Measurements from ENCODE around the gene CCDC68.
A peak's percentile ranks its signal among the peaks of the same experiment; 100 is the strongest.

Gene CCDC68

DNA sequence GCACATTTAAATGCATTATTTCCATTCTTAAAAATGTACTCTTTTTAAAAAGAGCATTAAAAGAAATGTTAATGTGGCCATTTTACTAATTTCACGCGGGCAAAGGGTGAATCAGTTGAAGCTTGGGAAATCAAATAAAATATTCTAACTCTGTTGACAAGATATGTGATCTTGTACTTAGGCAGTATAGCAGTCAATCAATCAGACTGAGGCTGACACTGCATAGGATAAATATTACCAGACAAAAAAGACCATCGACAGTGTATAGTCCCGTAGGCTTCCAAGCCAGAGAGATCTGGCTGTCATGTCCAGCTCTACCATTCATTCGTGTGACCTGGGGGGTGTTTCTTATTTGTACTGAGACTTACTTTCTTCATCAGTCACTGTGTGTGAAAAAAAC is 39.8 kb upstream of the CCDC68 start:
- CTCF ChIA-PET: no interaction called here
- H3K27ac ChIP-seq: no peak overlapping the region
- TF ChIP-seq, protein P1, sequence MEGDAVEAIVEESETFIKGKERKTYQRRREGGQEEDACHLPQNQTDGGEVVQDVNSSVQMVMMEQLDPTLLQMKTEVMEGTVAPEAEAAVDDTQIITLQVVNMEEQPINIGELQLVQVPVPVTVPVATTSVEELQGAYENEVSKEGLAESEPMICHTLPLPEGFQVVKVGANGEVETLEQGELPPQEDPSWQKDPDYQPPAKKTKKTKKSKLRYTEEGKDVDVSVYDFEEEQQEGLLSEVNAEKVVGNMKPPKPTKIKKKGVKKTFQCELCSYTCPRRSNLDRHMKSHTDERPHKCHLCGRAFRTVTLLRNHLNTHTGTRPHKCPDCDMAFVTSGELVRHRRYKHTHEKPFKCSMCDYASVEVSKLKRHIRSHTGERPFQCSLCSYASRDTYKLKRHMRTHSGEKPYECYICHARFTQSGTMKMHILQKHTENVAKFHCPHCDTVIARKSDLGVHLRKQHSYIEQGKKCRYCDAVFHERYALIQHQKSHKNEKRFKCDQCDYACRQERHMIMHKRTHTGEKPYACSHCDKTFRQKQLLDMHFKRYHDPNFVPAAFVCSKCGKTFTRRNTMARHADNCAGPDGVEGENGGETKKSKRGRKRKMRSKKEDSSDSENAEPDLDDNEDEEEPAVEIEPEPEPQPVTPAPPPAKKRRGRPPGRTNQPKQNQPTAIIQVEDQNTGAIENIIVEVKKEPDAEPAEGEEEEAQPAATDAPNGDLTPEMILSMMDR (conservative IDR thresholded peaks at IDR 0.05; ENCODE audit: low read depth): no peak
- DNase-seq (ENCODE audit: low spot score): no peak
- POLR2A ChIA-PET (ENCODE audit: low non-redundant PET): no interaction called here

DNA sequence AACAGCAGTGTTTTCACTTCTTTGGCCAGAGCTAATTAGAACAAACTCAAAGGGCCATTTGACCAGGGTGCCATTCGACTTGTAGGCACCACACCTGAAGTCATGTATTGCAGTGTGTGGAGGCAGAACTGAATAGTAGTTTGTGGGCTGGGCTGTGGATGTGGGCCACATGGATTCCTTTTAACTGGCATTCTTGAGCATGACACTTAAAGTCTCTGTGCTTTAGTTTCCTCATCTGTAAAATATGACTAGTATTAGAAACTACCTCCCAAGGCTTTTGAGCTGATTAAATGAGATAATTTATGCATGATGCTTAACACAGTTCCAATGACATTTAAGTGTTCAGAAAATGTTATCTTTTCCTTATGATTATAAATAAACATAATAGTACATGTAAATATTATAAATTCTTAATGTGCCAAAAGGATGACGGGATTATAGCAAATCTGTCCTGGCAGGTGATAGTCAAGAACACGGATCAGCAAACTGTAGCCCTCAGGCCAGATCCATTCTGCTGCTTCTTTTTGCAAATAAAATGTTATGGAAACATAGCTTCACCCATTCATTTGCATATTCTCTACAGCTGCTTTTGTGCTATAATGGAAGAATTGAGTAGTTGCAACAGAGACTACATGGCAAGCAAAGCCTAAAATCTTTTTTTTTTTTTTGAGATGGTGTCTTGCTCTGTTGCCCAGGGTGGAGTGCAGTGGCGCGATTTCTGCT is 36.3 kb upstream of the CCDC68 start:
- POLR2A ChIA-PET (ENCODE audit: low non-redundant PET): no interaction called here
- H3K27ac ChIP-seq: no peak overlapping the region
- TF ChIP-seq, protein P1 (conservative IDR thresholded peaks at IDR 0.05; ENCODE audit: low read depth): no peak
- DNase-seq (ENCODE audit: low spot score): no peak
- CTCF ChIA-PET: interaction anchor here (0.6 kb wide), 1 partner anchor 47 kb away, joined by 8 read pairs; no protein-coding TSS in a partner anchor

DNA sequence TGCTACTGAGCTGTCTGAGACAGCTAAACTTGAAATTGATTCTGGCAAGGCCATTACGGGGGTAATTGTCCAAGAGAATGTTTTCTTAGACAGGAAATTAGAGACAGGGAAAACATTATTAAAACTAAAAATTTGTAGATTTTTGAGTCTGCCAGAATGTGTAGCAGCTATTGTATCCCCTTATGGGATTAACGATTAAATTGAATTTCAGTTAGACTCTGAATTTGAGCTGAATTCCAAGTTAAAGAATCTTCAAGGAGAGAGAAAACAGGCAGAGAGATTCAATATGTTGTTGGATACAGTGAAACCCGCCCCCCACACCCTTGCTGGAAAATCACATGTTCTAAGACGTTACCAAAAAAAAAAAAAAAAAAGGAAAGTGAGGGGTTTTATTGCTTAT is 32.7 kb upstream of the CCDC68 start:
- no peak overlapping the region for H3K27ac ChIP-seq
- TF ChIP-seq, protein P1 (conservative IDR thresholded peaks at IDR 0.05; ENCODE audit: low read depth): no peak
- DNase-seq (ENCODE audit: low spot score): no peak
- CTCF ChIA-PET: no interaction called here
- POLR2A ChIA-PET (ENCODE audit: low non-redundant PET): no interaction called here

DNA sequence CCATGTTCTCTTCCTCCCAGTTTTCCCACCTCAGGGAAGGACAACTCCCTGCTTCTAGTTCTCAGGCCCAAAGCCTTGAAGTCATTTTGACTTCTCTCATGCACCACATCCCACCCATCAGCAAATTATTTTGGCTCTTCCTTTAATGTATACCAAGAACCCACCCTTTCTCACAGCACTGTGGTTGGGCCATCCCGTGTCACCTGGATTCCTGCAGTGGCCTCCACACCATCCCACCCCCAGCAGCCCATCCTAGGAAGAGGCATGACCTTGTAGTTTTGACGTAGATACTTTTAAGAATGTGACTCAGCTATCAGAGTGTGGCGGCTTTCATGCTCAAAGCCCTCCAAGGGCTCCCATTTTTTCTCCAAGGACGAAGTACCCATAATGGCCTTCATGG is 25.6 kb upstream of the CCDC68 start:
- DNase-seq (ENCODE audit: low spot score): no peak
- TF ChIP-seq, protein P1 (conservative IDR thresholded peaks at IDR 0.05; ENCODE audit: low read depth): no peak
- POLR2A ChIA-PET (ENCODE audit: low non-redundant PET): no interaction called here
- CTCF ChIA-PET: interaction anchor here (0.6 kb wide), 1 partner anchor 1585 kb away, joined by 3 read pairs; no protein-coding TSS in a partner anchor
- no peak overlapping the region for H3K27ac ChIP-seq

DNA sequence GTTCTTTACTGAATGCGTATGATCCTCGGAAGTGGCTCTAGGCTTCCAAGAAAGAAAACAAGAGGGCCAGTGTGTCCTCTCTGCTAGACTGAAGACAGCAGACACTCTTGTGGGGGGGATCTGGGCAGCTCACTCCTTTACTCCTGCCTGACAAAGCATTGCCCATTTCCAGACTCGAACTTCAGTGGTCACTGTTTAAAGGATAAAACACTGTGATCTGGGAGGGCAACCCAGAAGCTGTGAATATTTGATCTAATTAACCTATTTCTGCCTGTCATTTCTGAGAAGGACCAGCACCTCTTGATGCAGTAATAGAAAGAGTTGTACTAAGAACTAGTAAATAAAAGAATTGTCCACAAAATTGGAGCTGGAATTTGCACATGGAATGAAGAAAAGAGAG is 24.5 kb upstream of the CCDC68 start:
- no peak for DNase-seq (ENCODE audit: low spot score)
- H3K27ac ChIP-seq: no peak overlapping the region
- POLR2A ChIA-PET (ENCODE audit: low non-redundant PET): no interaction called here
- TF ChIP-seq, protein P1 (conservative IDR thresholded peaks at IDR 0.05; ENCODE audit: low read depth): no peak
- CTCF ChIA-PET: interaction anchor here (0.7 to 1.4 kb wide), 2 partner anchors 9 to 1183 kb away, joined by 3 to 5 read pairs; no protein-coding TSS in a partner anchor

DNA sequence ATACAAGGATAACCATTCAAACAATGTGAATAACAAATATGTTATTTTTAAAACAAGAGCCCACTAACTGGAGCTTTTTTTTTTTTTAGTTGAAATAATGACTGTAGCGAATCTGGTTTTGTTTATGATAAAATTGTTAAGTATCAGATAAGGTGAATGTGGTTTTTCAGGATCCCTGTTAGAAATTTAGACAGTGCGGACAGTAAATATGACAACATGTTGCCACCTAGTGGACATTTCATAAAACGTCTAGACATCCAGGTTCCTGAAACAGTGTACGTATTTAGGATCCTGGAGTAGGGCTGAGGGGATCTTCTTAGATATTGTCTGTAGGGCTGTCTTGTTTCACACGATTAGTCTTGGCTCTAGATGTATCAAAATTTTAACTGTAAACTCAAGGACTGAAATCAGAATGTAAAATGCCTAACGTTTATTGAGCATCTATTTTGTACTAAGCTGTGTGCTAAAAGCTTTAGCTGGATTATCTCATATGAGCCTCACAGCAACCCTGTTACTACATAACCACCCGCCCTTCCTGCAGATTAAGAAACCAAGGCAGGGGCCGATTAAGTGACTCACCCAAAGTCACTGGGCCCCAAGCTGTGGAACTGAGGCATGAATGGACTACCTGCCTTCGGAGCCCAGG is 23.9 kb upstream of the CCDC68 start:
- TF ChIP-seq, protein P1 (conservative IDR thresholded peaks at IDR 0.05; ENCODE audit: low read depth): peak; percentile 68
- CTCF ChIA-PET: interaction anchor here (0.6 to 1.4 kb wide), 10 partner anchors 8 to 1182 kb away, joined by 3 to 6 read pairs (median 4); no protein-coding TSS in a partner anchor
- no peak overlapping the region for H3K27ac ChIP-seq
- POLR2A ChIA-PET (ENCODE audit: low non-redundant PET): no interaction called here
- peak; percentile 28 for DNase-seq (ENCODE audit: low spot score)
